Adrenal gland (tissue), 12 donors: ENCODE results near the gene L2HGDH. TPM values are rescaled to one million over a fixed set of nuclear protein-coding genes. Genes with fewer than 3 reads are reported as not detected.

Source experiments
- DNase-seq, 7 donors: peaks; one replicate each; pipeline ENCODE4 v3.0.0-alpha.2; 2019 to 2020
- H3K27ac ChIP-seq, 5 donors: fragments of 200-600 bp; sonication (generic) in 4 of 5; 1 replicate in 3 of 5; 2 replicates in 2 of 5; pipeline versions ENCODE4 v1.5.1 to v1.8.0; 2016 to 2020; ENCODE audit warnings: mild to moderate bottlenecking in 1 of 5
- H3K27me3 ChIP-seq: fragments of 200-600 bp; 2 replicates; pipeline ENCODE4 v1.8.0; 2021
- H3K36me3 ChIP-seq, 2 donors: fragments of 200-600 bp; replicated peaks in 1 of 2; 1 replicate in 1 of 2; 2 replicates in 1 of 2; pipeline versions ENCODE4 v1.5.1 to v1.8.0; 2018 to 2022
- H3K4me1 ChIP-seq, 2 donors: fragments of 200-600 bp; replicated peaks in 1 of 2; 1 replicate in 1 of 2; 2 replicates in 1 of 2; pipeline versions ENCODE4 v1.5.1 to v1.8.0; 2018 to 2021
- H3K4me3 ChIP-seq, 4 donors: fragments of 200-600 bp; sonication (generic) in 3 of 4; one replicate each; pipeline ENCODE4 v1.5.1; 2016 to 2018
- H3K9me3 ChIP-seq, 3 donors: fragments of 200-600 bp; sonication (generic) in 1 of 3; replicated peaks in 1 of 3; 1 replicate in 2 of 3; 2 replicates in 1 of 3; pipeline versions ENCODE4 v1.5.1 to v1.8.0; 2016 to 2021
- POLR2A ChIP-seq, 2 donors: fragments of 450-650 bp; IDR thresholded peaks; one replicate each; pipeline ENCODE4 v1.6.1; 2017; ENCODE audit warnings: antibody characterized with exemption in 2 of 2, mild to moderate bottlenecking in 2 of 2, moderate library complexity in 1 of 2
- WGBS, 4 donors: extraction: QIAGEN DNeasy Blood & Tissue Kit in 2 of 4; methylation state at CpG; one replicate each; pipeline versions ENCODE4 v1.1.5 to v1.1.7; 2013 to 2017; 5-methylcytosine and 5-hydroxymethylcytosine counted together
- intact Hi-C, 2 donors: fragments of 100-400 bp; cut with DNase I; formaldehyde crosslinking; loops; one replicate each; pipeline versions ENCODE4 v1.14.1 to v1.15.0; 2022 to 2023
- polyA plus RNA-seq, 3 donors: library from polyadenylated mRNA; stranded (reverse); fragments of 200-250 nt in 2 of 3; fragments of 350-450 nt in 1 of 3; fragmentation: Illumina TruSeq in 1 of 3; extraction: RNeasy Lipid Tissue Mini Kit (QIAGEN cat#74804) in 1 of 3; gene quantifications; one replicate each; pipeline ENCODE4 v1.2.3, GENCODE V29; 2013 to 2014
- total RNA-seq, 9 donors: library from RNA; depleted of rRNA in 4 of 9; stranded (reverse); fragments of >200 nt in 4 of 9; fragments of 120-200 nt in 1 of 9; fragmentation: NEBNext Ultra II Directional in 1 of 9; extraction: Animal tissue kit (Norgen Biotek cat#: 25700) in 1 of 9; gene quantifications; one replicate each; pipeline versions ENCODE4 v1.1.0 to v1.2.4, GENCODE V29; 2013 to 2023
- TF ChIP-seq, protein P1 (sequence below), 6 experiments: fragments of 450-650 bp in 4 of 6; fragments of 200-600 bp in 2 of 6; sonication (generic) in 1 of 6; IDR thresholded peaks; 1 replicate in 5 of 6; 2 replicates in 1 of 6; pipeline versions ENCODE4 v1.5.1 to v1.8.0; 2016 to 2021; ENCODE audit warnings: antibody characterized with exemption in 6 of 6, mild to moderate bottlenecking in 2 of 6, moderate library complexity in 1 of 6
- donor health status: healthy with polysubstance abuse.
- donor health status: Bipolar disorder and iron deficiency.
- donor health status: DM: yes; HTN: yes; CAD: no.
- donor health status: DM: no; HTN: no; CAD: no.
- donor health status: DM: no; HTN: no; CAD: no.
- donor health status: DM: yes; HTN: yes; CAD: no.

The L2HGDH gene
- total and polyA plus RNA-seq, 12 donors, result 1.2 to 8.9 (median 4.8) TPM

- Histone ChIP-seq H3K27me3 (no peaks in the 10 kb centered on the region), H3K36me3 (no peaks in the 10 kb centered on the region), H3K27ac (peak overlapping the region in 2 of 5 donors; percentile 70 to 79), H3K4me3 (no peak overlapping the region), H3K9me3 (no peaks in the 10 kb centered on the region), H3K4me1 (peaks cover 0 to 25% of the 10 kb centered on the region in 2 donors)
- peak in 5 of 7 donors; percentile 20 to 84 (median 36) for DNase-seq
- TF ChIP-seq, protein P1, sequence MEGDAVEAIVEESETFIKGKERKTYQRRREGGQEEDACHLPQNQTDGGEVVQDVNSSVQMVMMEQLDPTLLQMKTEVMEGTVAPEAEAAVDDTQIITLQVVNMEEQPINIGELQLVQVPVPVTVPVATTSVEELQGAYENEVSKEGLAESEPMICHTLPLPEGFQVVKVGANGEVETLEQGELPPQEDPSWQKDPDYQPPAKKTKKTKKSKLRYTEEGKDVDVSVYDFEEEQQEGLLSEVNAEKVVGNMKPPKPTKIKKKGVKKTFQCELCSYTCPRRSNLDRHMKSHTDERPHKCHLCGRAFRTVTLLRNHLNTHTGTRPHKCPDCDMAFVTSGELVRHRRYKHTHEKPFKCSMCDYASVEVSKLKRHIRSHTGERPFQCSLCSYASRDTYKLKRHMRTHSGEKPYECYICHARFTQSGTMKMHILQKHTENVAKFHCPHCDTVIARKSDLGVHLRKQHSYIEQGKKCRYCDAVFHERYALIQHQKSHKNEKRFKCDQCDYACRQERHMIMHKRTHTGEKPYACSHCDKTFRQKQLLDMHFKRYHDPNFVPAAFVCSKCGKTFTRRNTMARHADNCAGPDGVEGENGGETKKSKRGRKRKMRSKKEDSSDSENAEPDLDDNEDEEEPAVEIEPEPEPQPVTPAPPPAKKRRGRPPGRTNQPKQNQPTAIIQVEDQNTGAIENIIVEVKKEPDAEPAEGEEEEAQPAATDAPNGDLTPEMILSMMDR (IDR thresholded peaks at IDR 0.05), result peak in 2 of 6 experiments; percentile 6 to 22
- no peak for TF ChIP-seq POLR2A (IDR thresholded peaks at IDR 0.05)
- intact Hi-C loops, result no loop called here
- 44 to 55% (median 50%) methylated on average over 7 of the region's 7 CpGs for WGBS, 4 donors
Observed at GRCh38 chr14:50335389-50335788, 23.4 kb upstream of the L2HGDH start.

DNA sequence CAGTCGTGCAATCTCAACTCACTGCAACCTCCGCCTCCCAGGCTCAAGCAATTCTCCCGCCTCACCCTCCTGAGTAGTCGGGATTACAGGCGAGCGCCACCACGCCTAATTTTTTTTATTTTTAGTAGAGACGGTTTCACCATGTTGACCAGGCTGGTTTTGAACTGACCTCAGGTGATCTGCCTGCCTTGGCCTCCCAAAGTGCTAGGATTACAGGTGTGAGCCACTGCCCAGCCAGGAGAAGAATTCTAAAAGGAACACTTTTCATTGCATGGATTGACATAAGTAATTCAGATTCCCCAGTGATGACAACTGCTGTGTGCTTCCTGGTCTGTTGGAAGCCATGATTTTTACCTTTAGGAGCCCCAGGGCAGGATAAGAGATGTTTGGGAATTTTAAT lies 22.2 kb upstream of the L2HGDH start:
- no peaks in the 10 kb centered on the region for H3K36me3 ChIP-seq
- no peak overlapping the region for H3K27ac ChIP-seq
- peaks cover 0 to 25% of the 10 kb centered on the region in 2 donors for H3K4me1 ChIP-seq
- intact Hi-C loops, result no loop called here
- no peaks in the 10 kb centered on the region for H3K27me3 ChIP-seq
- WGBS, 4 donors, result 96 to 98% (median 97%) methylated on average over 8 of the region's 8 CpGs
- no peak for DNase-seq
- no peak overlapping the region for H3K4me3 ChIP-seq
- TF ChIP-seq POLR2A (IDR thresholded peaks at IDR 0.05), result no peak
- TF ChIP-seq, protein P1 (IDR thresholded peaks at IDR 0.05), result no peak
- no peaks in the 10 kb centered on the region for H3K9me3 ChIP-seq

DNA sequence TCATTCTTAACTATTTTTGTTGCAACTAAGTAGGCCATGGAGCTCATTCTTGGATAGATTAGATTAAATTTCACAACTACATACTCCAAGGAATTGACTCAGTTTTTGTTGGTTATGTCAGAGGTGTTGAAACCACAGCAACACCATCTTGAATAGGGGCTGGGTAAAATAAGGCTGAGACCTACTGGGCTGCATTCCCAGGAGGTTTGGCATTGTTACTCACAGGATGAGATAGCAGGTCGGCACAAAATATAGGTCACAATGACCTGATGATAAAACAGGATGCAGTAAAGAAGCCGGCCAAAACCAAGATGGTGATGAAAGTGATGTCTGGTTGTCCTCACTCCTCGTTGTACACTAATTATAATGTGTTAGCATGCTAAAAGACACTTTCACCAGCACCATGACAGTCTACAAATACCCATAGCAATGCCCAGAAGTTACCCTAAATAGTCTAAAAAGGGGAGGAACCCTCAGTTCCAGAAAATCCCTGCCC lies 21.0 kb upstream of the L2HGDH start:
- intact Hi-C loops, result no loop called here

DNA sequence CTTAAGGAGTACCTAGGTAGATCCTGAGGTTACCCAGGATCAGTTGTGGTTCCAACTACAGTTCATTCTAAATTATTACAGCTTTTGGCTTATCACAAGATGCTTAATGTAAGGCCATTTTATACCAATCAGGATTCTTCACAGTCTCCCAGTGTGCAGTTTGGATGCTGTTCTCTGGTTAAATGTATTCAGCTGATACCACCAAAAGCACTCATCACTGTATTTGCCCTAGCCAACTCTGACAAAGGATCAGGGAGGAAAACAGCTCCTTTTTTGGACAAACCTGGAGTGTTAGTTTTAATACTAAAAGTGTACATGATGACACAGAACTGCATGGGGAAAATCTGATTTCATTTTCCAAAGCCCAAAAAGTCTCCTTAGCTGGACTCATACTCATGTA lies 19.6 kb upstream of the L2HGDH start:
- TF ChIP-seq, protein P1 (IDR thresholded peaks at IDR 0.05), result no peak
- TF ChIP-seq POLR2A (IDR thresholded peaks at IDR 0.05), result no peak
- H3K27me3 ChIP-seq, result no peaks in the 10 kb centered on the region
- DNase-seq, result no peak
- peaks cover 0 to 3% of the 10 kb centered on the region in 2 donors for H3K36me3 ChIP-seq
- H3K9me3 ChIP-seq, result no peaks in the 10 kb centered on the region
- H3K4me3 ChIP-seq, result no peak overlapping the region
- no peak overlapping the region for H3K27ac ChIP-seq
- H3K4me1 ChIP-seq, result peaks cover 0 to 21% of the 10 kb centered on the region in 2 donors
- intact Hi-C loops, result no loop called here

More for the DNA sequence above, 21.0 kb upstream of the L2HGDH start:
- Histone ChIP-seq H3K36me3 (peaks cover 0 to 3% of the 10 kb centered on the region in 2 donors), H3K4me3 (no peak overlapping the region), H3K27me3 (no peaks in the 10 kb centered on the region), H3K27ac (peak overlapping the region in 1 of 5 donors; percentile 33), H3K9me3 (no peaks in the 10 kb centered on the region), H3K4me1 (peaks cover 0 to 25% of the 10 kb centered on the region in 2 donors)
- 16 to 37% (median 30%) methylated on average over 3 of the region's 3 CpGs for WGBS, 4 donors
- no peak for TF ChIP-seq POLR2A (IDR thresholded peaks at IDR 0.05)
- DNase-seq, result peak in 6 of 7 donors; percentile 48 to 81 (median 70)
